HG03097 (cell line): ENCODE results near the gene MRPS18A.

ENCODE experiments used
- ATAC-seq: cut with Tn5 transposase; IDR thresholded peaks from one replicate; pipeline ENCODE4 v1.9.1; 2021; ENCODE audit not compliant: unreplicated experiment, low FRiP score

Gene MRPS18A

DNA sequence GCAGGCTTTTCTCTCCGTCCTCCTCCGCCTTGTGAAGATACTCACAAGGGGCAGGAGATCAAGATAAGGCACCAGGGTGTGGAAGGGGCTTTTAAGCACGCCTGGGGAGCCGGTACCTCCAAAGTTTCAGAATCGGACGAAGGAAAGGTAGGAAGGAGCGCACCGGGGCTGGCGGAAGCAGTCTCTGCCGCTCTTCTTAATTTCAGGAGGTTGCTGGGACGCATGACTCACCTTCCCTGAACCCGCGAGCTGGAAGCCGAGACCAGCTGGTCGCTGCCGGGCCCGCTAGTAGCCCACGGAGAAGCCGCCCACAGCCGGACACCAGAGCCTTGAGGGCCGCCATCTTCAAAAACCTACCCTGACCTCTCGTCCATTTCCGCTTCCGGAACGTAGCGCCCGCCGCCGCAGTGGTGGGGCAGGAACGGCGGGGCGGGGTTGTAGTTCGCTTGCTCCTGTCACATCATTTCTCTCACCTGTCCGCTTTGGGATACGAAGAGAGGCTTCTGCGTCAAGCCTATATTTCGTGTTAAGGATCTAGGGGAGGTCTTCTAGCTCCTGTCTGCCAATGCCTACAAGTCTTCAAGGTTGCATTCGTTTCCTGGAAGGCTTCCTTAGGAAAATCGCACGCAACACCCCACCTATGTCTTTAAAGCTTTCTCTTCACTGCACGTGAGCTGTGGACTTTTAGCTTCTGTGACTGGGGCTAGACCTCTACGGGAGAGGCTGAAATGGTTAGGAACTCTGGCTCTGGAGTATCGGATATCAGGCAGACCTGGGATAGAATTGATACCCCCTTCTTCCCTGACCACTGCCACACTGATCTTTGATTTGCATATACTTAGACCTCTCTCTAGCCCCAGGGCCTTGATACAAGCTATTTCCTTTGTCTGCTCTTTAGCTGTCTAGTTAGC is at the start of gene MRPS18A:
Gene MRPS18A (minus strand): TSS at position 355 of the 911 bp plus-strand sequence. CDS start 12 bp downstream, at position 343.
- ATAC-seq: peak; percentile 85

DNA sequence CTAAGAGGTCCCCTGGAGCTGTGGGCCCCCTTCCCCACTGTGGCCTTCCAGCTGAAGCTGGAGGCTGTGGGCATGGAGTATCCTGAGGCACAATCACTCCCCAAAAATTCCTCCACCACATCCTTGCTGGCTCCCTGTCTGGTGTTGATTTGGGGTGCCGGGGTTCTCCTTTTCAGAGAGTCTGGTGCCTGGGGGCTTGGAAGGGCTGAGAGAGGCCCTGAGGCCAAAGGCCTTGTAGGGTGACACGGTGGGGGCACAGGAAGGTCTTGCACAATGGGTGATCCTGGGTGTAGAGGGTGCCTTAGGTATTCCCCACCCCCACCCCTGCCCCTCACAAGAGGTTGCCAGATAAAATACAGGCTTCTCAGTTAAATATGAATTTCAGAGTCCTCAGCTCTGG is 49.3 kb upstream of the MRPS18A start:
- ATAC-seq: no peak

DNA sequence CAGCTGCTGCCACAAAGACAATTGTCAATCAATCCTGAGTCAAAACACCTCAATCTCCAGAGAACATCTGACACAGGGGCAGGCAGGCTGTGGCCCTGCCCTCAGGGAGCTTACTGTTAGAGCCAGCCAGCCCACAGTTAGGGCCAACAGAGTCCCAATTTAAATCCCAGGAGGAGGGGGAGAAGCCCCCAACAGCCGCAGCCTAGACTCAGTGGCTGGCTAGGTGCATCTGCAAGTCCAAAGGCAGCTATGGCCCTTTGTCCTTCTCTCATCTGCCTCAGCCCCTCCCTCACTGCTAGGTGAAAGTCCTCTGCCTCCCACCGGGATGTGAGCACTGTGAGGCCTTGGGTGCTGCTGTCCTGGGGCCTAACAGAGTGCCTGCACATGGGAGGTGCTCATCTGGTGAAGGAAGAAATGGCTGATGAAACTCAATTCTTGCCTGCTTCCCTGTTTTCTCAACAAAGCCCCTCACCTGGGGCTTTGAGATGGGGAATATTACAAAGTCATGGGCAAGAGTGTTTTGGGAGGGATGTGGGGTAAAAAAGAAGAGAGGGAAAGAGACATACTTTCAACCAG is 48.7 kb upstream of the MRPS18A start:
- no peak for ATAC-seq

DNA sequence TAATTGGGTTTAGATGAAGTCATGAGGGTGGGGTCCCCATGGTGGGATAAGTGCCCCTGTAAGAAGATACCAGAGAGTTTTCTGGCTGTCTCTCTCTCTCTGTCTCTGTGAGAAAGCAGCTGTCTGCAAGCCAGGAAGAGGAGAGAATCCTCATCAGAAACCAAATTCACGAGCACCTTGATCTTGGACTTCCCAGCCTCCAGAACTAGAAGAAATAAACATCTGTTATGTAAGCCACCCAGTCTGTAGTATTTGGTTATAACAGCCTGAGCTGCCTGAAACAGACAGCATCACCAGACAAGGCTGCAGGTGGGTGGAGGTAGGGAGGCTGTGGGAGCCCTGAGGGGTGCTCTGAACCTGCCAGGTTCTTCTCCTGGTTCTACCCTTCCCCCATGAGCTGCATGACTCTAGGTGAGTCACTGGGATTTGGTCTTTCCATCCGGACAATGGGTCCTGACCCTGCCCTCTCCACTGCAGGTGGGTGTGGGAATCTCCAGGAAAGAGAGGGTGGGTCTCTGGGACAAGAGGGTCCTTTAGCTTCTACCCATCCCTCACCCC is 48.1 kb upstream of the MRPS18A start:
- ATAC-seq: no peak

DNA sequence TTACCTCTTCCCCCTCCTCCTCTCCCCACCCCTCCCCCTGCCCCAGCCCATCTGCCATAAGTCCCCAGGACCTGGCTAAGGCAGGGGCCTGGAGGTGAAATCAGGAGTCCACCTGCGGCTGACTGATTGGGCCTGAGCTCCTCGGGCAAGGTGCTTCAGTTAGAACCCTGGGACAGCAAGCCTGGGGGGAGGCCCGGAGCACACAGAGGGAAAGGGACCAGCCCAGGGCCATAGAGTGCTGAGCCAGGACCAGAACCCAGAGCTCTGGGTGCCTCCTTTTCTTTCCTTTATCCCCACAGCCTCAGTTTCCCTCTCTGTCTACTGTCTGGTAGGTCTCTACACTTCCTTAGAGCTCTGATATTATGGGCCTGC is 46.7 kb upstream of the MRPS18A start:
- ATAC-seq: no peak

DNA sequence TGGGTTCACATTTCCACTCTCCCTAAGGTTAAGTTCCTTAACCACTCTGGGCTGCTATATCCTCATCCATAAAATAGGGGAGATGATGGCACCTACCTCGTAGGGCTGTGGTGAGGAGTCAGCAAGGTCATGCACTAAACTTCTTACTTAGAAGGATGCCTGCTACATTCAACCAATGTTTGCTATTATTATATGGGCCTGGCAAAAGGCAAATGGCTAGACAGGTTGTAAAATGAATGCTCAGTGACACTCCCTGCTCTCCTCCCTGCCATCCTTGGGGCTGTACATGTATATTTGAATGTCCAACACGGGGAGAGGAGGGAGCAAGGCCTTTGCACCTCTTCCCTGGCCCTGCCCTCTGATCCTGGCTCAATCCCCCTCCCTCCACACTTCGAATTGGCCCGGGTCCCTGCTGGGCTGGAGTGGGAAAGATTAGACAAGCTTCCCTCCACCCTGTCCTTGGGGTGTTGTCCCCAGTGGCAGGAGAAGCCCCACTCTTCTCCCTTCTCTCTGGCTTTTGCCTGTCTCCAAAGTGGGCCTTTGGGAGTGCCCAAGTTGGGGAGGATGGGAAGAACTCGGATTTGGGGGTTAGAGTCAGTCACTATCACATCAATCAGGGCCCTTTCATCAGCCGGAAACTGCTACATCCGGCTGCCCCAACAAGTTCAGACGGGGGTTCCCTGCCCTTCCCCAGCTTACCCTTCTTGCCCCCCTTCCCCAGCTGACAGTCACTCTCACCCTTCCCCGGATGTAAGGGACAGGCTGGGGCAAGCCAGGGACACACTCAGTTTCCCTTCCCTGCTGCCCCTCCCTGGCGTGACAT is 46.1 kb upstream of the MRPS18A start:
- ATAC-seq: no peak

DNA sequence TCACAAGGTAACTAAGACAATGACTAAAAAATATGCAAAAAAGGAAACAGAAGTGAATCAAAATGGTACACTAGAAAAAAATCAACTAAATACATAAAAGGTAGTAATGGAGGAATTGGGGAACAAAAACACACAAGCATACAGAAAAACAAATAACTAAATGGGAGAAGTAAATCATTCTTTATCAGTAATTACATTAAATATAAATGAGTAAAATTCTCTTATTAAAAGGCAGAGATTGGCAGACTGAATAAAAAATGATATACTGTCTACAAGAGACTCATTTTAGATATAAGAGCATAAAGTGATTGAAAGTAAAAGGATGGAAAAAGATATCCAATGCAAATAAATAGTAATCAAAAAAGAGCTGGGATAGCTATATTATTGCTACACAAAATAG is 43.0 kb upstream of the MRPS18A start:
- ATAC-seq: no peak

DNA sequence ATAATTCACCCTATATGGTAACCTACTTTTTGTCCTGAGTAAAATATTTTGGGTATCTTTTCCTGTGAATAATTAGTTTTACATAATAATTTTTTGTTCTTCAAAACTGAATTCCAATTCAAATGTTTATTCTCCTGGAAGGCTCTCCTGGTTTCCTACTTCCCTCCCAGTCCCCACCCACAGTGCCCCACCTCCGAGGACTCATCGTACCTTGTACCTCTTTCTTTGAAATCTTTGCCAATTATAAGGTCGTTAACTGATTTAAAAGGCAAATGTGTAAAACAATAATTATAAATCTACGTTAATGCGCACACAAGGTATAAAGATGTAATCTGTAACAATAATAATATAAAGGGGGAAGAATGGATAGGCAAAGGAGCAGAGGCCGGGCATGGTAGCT is 41.9 kb upstream of the MRPS18A start:
- no peak for ATAC-seq

DNA sequence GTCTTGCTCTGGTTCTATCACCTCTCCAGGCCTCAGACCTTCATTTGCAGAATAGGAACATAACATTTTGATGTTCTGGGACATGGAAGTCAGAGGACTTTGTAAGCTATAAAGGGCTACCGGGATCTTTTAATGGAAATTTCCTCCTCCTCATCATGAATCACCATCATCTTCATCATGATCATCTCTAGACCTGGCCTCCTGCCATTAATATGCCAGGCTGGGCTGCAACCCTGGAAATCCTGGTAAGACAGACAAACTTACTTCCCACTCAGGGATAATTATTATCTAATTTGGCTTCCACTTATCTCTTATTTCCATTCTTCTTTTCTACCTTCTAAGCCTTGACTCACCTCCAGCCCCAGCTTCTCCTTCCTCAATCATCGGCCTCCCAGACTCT is 41.0 kb upstream of the MRPS18A start:
- no peak for ATAC-seq

DNA sequence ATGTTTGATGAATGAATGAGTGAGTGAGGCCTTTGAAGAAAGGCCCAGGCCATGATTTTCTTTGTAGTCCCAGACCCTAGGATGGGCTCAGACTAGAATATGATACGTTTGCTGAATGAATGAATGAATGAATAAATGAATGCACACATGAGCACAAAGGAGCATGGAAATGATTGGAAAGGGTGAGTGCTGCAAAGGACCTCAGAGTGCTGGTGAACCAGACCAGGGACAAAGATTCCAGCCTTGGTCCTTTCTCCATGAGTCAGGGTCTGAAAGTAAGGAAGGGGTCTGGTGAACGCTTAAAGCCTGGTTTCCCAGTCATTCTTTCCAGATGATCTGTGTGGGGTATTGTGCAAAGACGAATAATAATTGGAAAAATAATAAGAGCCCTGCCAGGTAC is 40.0 kb upstream of the MRPS18A start:
- no peak for ATAC-seq

DNA sequence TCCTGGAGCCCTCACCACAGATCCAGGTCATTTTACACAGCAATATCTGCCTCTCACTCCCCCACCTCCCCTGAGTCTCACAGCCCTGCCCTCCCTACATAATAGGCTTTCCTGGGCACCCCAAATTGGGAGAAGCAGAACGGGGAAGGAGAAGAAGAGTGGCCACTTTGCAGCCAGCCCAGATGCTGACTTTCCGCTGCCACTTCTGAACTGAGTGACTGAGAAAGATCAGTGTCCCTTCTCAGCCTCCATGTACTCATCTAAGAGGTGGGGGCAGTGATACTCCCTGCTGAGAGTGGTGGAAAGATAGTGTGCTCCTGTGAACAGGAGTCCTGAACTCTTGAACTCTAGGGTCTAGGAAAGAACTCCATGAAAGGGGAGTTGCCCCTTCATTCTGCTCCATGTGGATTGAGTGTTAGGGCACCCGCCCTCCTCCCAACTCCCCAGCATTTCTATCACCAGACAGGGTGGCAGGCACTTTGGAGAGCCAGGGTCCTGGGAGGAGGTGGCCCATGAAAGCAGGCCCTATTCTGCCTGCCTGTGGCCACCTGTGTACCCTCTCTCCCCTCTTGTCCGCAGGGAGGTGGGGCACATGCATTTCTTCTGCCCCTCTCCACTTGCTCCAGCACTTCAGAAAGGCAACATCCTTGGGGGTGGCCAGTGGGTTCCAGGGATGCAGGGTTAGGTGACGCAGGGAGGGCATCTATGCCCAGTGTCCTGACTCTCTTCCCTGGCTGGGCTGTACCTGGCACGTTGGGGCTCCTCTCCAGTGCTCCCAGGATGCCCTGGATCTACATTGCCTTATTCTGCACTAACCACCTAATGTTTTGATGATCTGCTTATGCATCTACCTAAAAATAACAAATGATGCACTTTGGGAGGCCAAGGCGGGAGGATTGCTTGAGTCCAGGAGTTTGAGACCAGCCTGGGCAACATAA is 38.3 kb upstream of the MRPS18A start:
- no peak for ATAC-seq

DNA sequence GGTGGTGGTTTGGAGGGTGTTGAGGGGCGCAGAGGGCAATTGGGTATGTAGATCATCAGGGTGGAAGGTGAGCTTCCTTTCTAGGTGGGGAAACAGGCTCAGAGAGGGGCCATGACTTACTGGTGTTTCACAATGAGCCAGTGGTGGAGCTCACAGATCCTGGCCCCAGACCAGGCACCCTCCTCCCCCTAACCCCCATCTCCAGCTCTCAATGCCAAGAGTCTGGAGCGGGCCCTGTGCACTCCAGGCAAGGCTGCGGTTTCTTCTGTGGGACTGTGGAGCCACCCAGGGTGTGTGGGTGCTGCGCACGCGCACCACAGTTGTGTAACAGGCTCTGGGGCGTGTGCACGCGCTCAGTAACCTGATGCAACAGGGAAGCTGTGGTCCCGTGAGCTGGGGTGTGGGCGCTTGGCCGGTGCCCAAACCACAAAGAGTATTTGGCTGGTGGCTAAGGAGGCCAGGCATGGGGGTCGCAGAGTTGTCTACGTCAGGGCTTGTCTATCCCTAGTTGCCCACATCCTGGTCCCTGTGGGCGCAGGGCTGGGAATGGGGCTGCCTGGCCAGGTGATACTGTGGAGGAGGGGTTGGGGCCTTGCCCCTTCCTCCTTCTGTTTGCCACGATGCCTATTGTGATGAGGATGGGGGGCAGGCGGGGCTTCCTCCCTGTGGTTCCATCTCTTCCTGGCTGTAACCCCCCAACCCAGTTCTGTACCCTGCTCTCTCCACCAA is 37.5 kb upstream of the MRPS18A start:
- peak; percentile 50 for ATAC-seq

DNA sequence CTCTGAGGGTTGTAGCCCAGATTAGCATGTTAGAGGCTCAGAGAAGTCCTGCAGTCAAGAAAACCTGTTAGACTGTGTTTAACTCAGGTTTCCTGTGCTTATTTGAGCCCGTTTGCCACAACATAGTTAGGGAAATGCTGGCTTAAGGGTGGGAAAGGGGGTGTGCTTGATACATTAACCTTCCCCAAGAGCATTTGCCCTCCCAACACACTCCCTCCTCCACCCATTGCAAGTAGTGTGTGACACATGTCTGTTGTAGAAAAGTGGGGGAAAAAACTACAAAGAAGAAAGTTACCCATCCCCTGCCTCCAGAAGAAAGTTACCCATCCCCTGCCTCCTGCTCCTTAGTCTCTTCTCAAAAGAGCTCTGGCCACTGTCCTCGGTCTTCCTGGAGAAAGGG is 36.8 kb upstream of the MRPS18A start:
- ATAC-seq: no peak

DNA sequence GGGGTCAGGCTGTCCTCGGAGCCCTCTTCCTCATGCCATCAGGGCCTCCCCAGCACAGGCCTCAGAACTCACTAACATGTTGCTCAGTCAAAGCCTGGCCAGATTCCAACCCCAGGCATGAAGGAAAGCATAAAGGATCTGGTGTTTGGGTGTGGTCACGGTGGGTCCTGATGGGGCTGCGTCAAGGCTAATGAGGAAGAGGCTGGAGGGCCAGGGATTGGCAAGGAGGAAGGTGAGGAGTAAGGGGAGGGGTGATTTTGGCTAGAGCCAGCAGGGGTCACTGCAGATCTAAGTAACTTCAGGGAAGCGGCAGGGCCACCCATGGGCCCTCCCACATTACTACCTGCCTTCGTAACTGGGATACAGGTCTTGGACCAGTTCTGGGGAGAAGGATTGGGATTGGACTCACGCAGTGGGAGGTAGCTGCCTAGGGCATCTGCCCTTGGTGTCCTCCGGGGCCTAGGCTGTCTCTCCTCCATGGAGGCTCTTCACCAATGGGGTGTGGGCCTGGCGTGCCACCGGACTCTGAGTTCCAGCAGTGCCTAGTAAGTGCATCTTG is 36.2 kb upstream of the MRPS18A start:
- ATAC-seq: peak; percentile 42

DNA sequence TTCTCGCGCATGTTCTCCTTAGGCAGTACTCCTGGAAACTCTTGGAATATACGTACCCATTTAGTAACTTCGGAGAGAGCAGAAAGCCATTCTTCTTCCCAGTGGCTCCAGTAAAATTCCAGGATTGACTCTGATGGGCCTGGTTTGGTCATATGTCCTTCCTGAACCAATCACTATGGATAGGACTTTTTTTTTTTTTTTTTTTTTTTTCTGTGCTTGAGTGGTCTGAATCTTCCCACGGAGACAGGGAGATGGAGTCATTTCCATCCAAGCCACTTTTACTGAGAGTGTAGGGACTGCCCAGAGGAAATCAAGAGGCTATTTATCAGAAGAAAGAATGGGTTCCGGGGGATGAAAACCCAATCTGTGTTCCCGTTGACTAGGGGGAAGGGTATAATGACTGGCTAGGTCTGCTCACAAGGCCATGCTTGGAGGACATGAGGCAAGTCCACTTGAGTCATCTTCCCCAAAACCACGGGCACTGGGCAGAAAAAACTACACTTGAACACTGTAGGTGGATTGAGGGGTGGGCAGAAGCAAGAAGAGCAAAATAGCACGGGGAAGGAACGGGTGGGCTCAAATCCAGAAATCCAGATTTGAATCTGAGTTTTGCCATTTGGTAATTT is 35.4 kb upstream of the MRPS18A start:
- no peak for ATAC-seq

DNA sequence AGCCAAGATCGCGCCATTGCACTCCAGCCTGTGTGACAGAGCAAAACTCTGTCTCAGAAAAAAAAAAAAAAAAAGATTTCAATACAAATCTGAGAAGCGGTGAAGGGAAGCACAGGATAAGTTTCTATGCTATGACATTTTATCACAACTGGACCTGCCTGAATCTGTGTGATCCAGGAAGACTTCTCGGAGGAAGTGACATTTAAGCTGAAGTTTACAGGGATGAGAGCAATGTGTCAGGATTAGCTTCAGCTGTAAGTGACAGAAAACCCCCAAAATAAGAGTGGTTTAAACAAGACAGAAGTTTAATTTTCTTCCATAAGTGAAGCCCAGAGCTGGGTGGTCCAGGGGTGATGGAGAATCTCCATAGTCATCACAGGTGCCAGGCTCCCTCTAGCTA is 33.4 kb upstream of the MRPS18A start:
- no peak for ATAC-seq

DNA sequence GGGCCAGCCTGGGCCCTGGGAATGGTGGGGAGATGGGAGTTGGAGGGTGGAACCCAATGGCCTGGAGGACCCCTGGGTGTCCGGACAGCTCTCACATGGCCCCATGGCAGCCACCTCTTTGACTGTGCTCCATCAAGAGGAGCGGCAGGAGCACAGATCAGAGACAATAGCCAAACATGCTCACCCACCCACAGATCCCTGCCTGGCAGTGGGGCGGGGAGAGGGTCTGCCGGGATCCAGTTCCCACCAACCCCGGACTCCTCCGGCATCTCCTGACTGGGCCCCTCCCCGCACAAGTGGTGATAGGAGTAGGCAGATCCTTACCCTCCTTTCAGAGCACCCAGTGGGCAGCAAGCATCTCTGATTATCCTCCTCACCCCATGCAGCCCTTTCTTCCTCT is 31.9 kb upstream of the MRPS18A start:
- no peak for ATAC-seq

DNA sequence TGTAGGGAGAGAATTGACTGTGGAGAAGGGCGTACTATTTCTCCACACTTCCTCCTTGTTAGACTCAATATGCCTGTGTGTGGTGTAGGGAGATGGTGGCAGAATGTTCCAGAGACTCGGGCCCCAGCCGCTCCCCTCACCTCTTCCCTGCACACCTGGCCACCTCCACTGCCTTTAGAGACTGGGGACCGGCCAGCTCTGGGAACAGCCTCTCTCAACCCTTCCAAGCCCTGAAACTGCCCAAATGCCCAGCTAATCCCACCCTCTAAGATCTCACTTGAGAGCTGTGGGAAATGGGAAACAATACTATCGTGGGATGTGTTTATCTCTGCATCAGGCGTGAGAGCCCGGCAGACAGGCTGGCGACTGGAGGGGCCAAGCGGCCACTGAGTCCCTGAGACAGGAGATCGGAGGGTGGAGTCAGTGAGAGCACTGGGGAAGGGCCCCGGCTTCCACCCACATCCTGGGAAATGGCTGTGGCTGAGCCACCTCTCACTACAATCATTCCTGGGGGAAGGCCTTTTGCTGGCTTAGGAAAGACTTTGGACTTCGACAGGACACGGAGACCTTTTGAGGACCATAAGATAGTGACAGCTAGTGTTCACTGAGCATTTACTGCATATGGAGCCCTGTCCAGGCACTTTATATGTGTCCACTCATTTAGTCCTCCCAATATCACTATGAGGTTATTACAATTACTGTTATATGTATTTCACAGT is 31.0 kb upstream of the MRPS18A start:
- ATAC-seq: no peak
